MM.1S (cell line): ENCODE measurements around the gene UBE2D2.

Experiments
- DNase-seq: peaks from one replicate; pipeline ENCODE4 v3.0.0-alpha.2; 2015
- H2AFZ ChIP-seq: fragments of 300-600 bp; sonication (generic); 2 replicates; pipeline ENCODE4 v1.6.0; 2016; ENCODE audit warnings: antibody characterized with exemption, low read length
- H3F3A ChIP-seq: fragments of 300-600 bp; sonication (generic); 2 replicates; pipeline ENCODE4 v1.6.1; 2016; ENCODE audit warnings: mild to moderate bottlenecking, antibody characterized with exemption, low read length, moderate library complexity, mixed read lengths; ENCODE audit not compliant: insufficient read depth
- H3K27ac ChIP-seq: fragments of 300-600 bp; sonication (generic); 2 replicates; pipeline ENCODE4 v1.5.1; 2016; ENCODE audit warnings: mild to moderate bottlenecking, low read length
- H3K27me3 ChIP-seq: fragments of 300-600 bp; sonication (generic); replicated peaks from 2 replicates; pipeline ENCODE4 v1.6.0; 2016; ENCODE audit warnings: low read length; ENCODE audit not compliant: insufficient read depth
- H3K36me3 ChIP-seq: fragments of 300-600 bp; sonication (generic); replicated peaks from 2 replicates; pipeline ENCODE4 v1.6.1; 2016; ENCODE audit warnings: mild to moderate bottlenecking, low read length, mixed read lengths; ENCODE audit not compliant: insufficient read depth
- H3K4me1 ChIP-seq: fragments of 300-600 bp; sonication (generic); 2 replicates; pipeline ENCODE4 v1.6.1; 2016; ENCODE audit warnings: low read length, mixed read lengths
- H3K4me2 ChIP-seq: fragments of 300-600 bp; sonication (generic); 2 replicates; pipeline ENCODE4 v1.6.0; 2016; ENCODE audit warnings: low read depth, low read length
- H3K4me3 ChIP-seq: fragments of 300-600 bp; sonication (generic); 2 replicates; pipeline ENCODE4 v1.5.1; 2016; ENCODE audit warnings: low read length, mixed read lengths
- H3K79me2 ChIP-seq: fragments of 300-600 bp; sonication (generic); 2 replicates; pipeline ENCODE4 v1.6.1; 2016; ENCODE audit warnings: mixed run types, low read length, mixed read lengths
- H3K9ac ChIP-seq: fragments of 300-600 bp; sonication (generic); 2 replicates; pipeline ENCODE4 v1.6.1; 2016; ENCODE audit warnings: low read length, mixed read lengths
- H3K9me2 ChIP-seq: fragments of 300-600 bp; sonication (generic); replicated peaks from 2 replicates; pipeline ENCODE4 v1.6.1; 2016; ENCODE audit warnings: mild to moderate bottlenecking, low read length, mixed read lengths; ENCODE audit not compliant: insufficient read depth
- H3K9me3 ChIP-seq: fragments of 300-600 bp; sonication (generic); replicated peaks from 2 replicates; pipeline ENCODE4 v1.6.1; 2016; ENCODE audit warnings: mild to moderate bottlenecking, low read length, mixed read lengths; ENCODE audit not compliant: insufficient read depth
- H4K20me1 ChIP-seq: fragments of 300-600 bp; sonication (generic); 2 replicates; pipeline ENCODE4 v1.6.1; 2016; ENCODE audit warnings: mild to moderate bottlenecking, low read length, moderate library complexity, mixed read lengths; ENCODE audit not compliant: insufficient read depth
- EZH2 ChIP-seq: fragments of 300-600 bp; sonication (generic); optimal IDR thresholded peaks from 2 replicates; pipeline ENCODE3; 2017; ENCODE audit warnings: low read depth, mild to moderate bottlenecking, antibody characterized with exemption, low read length, mixed read lengths
- EZH2phosphoT487 ChIP-seq: fragments of 300-600 bp; sonication (generic); IDR thresholded peaks from 2 replicates; pipeline ENCODE4 v1.6.1; 2018; ENCODE audit warnings: antibody characterized with exemption, low read length
- TF ChIP-seq, protein P1 (sequence below): fragments of 300-600 bp; sonication (generic); IDR thresholded peaks from 2 replicates; pipeline ENCODE4 v1.5.1; 2016; ENCODE audit warnings: antibody characterized with exemption, low read length, mixed read lengths

Gene UBE2D2

DNA sequence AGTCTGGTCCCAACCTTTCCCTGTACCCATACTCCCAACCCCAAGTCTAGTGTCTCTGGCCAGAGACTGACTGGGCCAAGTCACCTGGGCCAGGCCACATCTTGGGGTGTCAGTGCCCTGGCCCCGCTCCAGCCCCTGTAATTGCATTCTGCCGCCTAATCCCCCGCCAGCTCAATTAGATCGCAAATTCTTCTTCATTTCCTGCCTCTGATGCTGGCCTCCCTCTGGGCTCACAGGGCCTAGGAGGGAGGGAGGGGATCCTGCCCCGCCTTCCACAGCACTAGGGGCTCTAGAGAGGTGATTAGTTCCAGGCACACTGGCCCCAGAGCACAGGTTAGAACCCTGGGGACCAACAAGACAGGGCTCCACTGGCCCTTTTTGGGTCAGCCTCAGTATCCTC lies 92.5 kb downstream of the UBE2D2 start:
- H2AFZ ChIP-seq: no peak overlapping the region
- H3K27me3 ChIP-seq: no peaks in the 10 kb centered on the region
- H3K9me2 ChIP-seq: no peaks in the 10 kb centered on the region
- H3K9ac ChIP-seq: no peak overlapping the region
- H3K9me3 ChIP-seq: no peaks in the 10 kb centered on the region
- H4K20me1 ChIP-seq: peaks cover 33% of the 10 kb centered on the region; the same call in 1 of the 2 replicates
- peaks cover 9% of the 10 kb centered on the region; the same call in 1 of the 2 replicates for H3F3A ChIP-seq
- H3K4me3 ChIP-seq: no peak overlapping the region
- H3K36me3 ChIP-seq: no peaks in the 10 kb centered on the region
- DNase-seq: no peak
- H3K79me2 ChIP-seq: peaks cover 100% of the 10 kb centered on the region
- H3K4me1 ChIP-seq: peaks cover 36% of the 10 kb centered on the region
- no peak overlapping the region for H3K4me2 ChIP-seq
- TF ChIP-seq EZH2phosphoT487: no peak
- no peak for TF ChIP-seq EZH2
- TF ChIP-seq, protein P1, sequence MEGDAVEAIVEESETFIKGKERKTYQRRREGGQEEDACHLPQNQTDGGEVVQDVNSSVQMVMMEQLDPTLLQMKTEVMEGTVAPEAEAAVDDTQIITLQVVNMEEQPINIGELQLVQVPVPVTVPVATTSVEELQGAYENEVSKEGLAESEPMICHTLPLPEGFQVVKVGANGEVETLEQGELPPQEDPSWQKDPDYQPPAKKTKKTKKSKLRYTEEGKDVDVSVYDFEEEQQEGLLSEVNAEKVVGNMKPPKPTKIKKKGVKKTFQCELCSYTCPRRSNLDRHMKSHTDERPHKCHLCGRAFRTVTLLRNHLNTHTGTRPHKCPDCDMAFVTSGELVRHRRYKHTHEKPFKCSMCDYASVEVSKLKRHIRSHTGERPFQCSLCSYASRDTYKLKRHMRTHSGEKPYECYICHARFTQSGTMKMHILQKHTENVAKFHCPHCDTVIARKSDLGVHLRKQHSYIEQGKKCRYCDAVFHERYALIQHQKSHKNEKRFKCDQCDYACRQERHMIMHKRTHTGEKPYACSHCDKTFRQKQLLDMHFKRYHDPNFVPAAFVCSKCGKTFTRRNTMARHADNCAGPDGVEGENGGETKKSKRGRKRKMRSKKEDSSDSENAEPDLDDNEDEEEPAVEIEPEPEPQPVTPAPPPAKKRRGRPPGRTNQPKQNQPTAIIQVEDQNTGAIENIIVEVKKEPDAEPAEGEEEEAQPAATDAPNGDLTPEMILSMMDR: no peak
- H3K27ac ChIP-seq: no peak overlapping the region

DNA sequence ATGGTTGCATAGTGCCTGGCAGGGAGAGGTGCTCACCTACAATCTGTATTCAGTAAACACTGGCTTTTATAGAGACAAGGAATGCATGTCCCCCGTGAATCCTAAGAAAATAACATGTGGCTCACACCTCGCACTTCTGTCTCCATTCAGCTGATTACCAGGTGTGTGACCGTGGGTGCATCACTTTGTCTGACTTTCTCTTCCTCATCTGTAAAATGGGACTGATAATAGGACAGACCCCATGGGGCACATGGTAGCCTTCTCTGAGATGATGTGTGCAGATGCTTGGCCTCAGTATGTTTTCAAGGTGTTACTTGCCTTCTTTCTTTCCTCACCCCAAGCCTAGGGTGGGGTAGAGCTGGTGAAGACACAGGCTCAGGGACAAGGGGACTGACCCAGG lies 93.3 kb downstream of the UBE2D2 start:
- Histone ChIP-seq H3K27ac (no peak overlapping the region), H3K79me2 (peaks cover 100% of the 10 kb centered on the region), H3K9ac (no peak overlapping the region), H3K4me1 (peaks cover 36% of the 10 kb centered on the region), H3K36me3 (no peaks in the 10 kb centered on the region), H2AFZ (no peak overlapping the region), H3F3A (peaks cover 9% of the 10 kb centered on the region; the same call in 1 of the 2 replicates), H3K27me3 (no peaks in the 10 kb centered on the region), H3K4me3 (no peak overlapping the region), H3K4me2 (no peak overlapping the region), H3K9me2 (no peaks in the 10 kb centered on the region), H3K9me3 (no peaks in the 10 kb centered on the region), H4K20me1 (peaks cover 38% of the 10 kb centered on the region; the same call in 1 of the 2 replicates)
- no peak for DNase-seq
- TF ChIP-seq EZH2 (no peak), EZH2phosphoT487 (no peak)
- TF ChIP-seq, protein P1: no peak

DNA sequence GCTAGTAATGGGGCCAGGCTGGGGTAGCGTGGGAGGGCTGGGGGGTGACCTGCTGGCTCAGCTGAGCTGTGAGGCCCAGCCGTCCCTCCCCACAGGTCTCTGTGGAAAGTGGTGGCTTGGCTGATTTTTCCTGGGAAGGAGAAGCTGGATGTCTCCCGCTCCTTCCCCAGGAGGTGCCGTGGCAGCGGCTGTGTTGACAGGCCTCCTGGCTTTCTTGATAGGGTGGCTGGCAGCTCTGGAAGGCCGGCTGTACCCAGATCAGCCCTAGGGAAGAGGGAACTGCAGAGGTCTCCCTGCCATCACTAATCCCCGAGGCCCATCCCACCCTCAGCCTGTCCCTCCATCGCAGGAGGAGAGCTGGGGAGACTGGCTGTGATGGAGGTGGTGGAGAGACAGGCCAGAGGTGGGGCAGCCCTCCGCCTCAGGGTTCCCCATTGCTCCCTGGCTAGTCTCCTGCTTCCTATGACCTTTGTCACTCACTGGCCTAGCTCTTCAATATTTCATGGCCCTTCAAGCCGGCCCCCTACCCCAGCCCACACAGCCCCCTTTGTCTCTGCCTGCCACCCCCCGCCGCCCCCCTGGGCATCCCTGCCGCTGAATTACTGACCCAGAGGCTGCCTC lies 93.8 kb downstream of the UBE2D2 start:
- Histone ChIP-seq H3K79me2 (peaks cover 100% of the 10 kb centered on the region), H3K4me1 (peaks cover 36% of the 10 kb centered on the region)
- no peak for DNase-seq

More for the DNA sequence above, 93.8 kb downstream of the UBE2D2 start:
- Histone ChIP-seq H3K4me3 (no peak overlapping the region), H2AFZ (no peak overlapping the region), H3K36me3 (no peaks in the 10 kb centered on the region), H4K20me1 (peaks cover 39% of the 10 kb centered on the region; the same call in 1 of the 2 replicates), H3K27ac (no peak overlapping the region), H3F3A (peaks cover 9% of the 10 kb centered on the region; the same call in 1 of the 2 replicates), H3K9me3 (no peaks in the 10 kb centered on the region), H3K9me2 (no peaks in the 10 kb centered on the region), H3K27me3 (no peaks in the 10 kb centered on the region), H3K9ac (no peak overlapping the region), H3K4me2 (no peak overlapping the region)
- no peak for TF ChIP-seq EZH2
- TF ChIP-seq, protein P1: no peak
- no peak for TF ChIP-seq EZH2phosphoT487
